Endothelial cell of umbilical vein (primary cell): ENCODE data around the gene IRF2BP2. TPM values are rescaled to one million over a fixed set of nuclear protein-coding genes. Genes with fewer than 3 reads are reported as not detected.

Experiments
- BruUV-seq: library from RNA; stranded (reverse); fragments of 400-500 nt; replicated peaks from 2 replicates; lab custom pipeline; 2021; lab: Mats Ljungman, UMichigan
- CTCF ChIA-PET: fragments of 300-600, 350-600 bp; sonication (Branson Sonifier 250); formaldehyde crosslinking; loops from one replicate; lab custom pipeline; 2021; ENCODE audit warnings: antibody characterized with exemption, inconsistent platforms; lab: Charles Lee
- POLR2A ChIA-PET: fragments of 300-600, 350-600 bp; sonication (Branson Sonifier 250); formaldehyde crosslinking; loops from one replicate; lab custom pipeline; 2021; ENCODE audit warnings: antibody characterized with exemption, inconsistent platforms; lab: Charles Lee
- DNase-seq: peaks from one replicate; pipeline ENCODE4 v3.0.0-alpha.2; 2011; ENCODE audit warnings: low read depth, low spot score
- FAIRE-seq: peaks from 2 replicates; lab custom pipeline; 2011; peaks lifted over from hg19 to GRCh38; lab: Jason Lieb, UNC
- H2AFZ ChIP-seq: 2 replicates; pipeline ENCODE4 v1.6.0; 2012; ENCODE audit warnings: low read depth, low read length, control low read depth, inconsistent platforms
- H3K27ac ChIP-seq: 2 replicates; pipeline ENCODE4 v1.5.1; 2011; ENCODE audit warnings: low read depth, mild to moderate bottlenecking, control low read depth, low read length, moderate library complexity; ENCODE audit not compliant: insufficient read depth
- H3K27me3 ChIP-seq, 2 experiments: 2 replicates each; pipeline versions ENCODE4 v1.6.0 to v1.6.1; 2011; ENCODE audit warnings: low read length in 2 of 2, mixed read lengths in 1 of 2; ENCODE audit not compliant: control insufficient read depth in 2 of 2, insufficient read depth in 2 of 2
- H3K36me3 ChIP-seq, 2 experiments: 2 replicates in 1 of 2; 3 replicates in 1 of 2; pipeline ENCODE4 v1.5.1; 2011; ENCODE audit warnings: low read length in 2 of 2, mild to moderate bottlenecking in 1 of 2, moderate library complexity in 1 of 2; ENCODE audit not compliant: control insufficient read depth in 2 of 2, insufficient read depth in 2 of 2; ENCODE audit errors: extremely low read depth in 1 of 2
- H3K4me1 ChIP-seq: 3 replicates; pipeline ENCODE4 v1.5.1; 2011; ENCODE audit warnings: mild to moderate bottlenecking, low read length; ENCODE audit not compliant: control insufficient read depth, insufficient read depth; ENCODE audit errors: extremely low read depth
- H3K4me2 ChIP-seq: 2 replicates; pipeline ENCODE4 v1.6.1; 2011; ENCODE audit warnings: low read length, control low read depth, mixed read lengths; ENCODE audit not compliant: insufficient read depth
- H3K4me3 ChIP-seq, 3 experiments: fragments of 200-600 bp in 1 of 3; sonication (generic), shearing (Covaris generic) in 1 of 3; replicated peaks in 1 of 3; 2 replicates each; pipeline ENCODE4 v1.5.1; 2011 to 2016; ENCODE audit warnings: control low read depth in 3 of 3, low read length in 3 of 3, mild to moderate bottlenecking in 2 of 3, inconsistent platforms in 1 of 3, low read depth in 1 of 3, moderate library complexity in 1 of 3; ENCODE audit not compliant: insufficient read depth in 1 of 3
- H3K79me2 ChIP-seq: 2 replicates; pipeline ENCODE4 v1.6.0; 2012; ENCODE audit warnings: low read length, inconsistent platforms; ENCODE audit not compliant: control insufficient read depth, insufficient read depth
- H3K9ac ChIP-seq: replicated peaks from 2 replicates; pipeline ENCODE3; 2011; ENCODE audit warnings: low read length, control low read depth; ENCODE audit not compliant: insufficient read depth; ENCODE audit errors: extremely low read depth
- H3K9me1 ChIP-seq: replicated peaks from 3 replicates; pipeline ENCODE4 v1.6.0; 2011; ENCODE audit warnings: mild to moderate bottlenecking, low read length; ENCODE audit not compliant: control insufficient read depth, insufficient read depth; ENCODE audit errors: extremely low read depth
- H3K9me3 ChIP-seq: replicated peaks from 2 replicates; pipeline ENCODE4 v1.5.1; 2012; ENCODE audit warnings: low read length, inconsistent platforms; ENCODE audit not compliant: control insufficient read depth, insufficient read depth
- H4K20me1 ChIP-seq: replicated peaks from 2 replicates; pipeline ENCODE3; 2011; ENCODE audit warnings: mild to moderate bottlenecking, low read length; ENCODE audit not compliant: control insufficient read depth, insufficient read depth; ENCODE audit errors: extremely low read depth
- CTCF ChIP-seq, 2 donors: IDR thresholded peaks; 1 replicate in 1 of 2; 2 replicates in 1 of 2; pipeline ENCODE4 v1.5.1; 2011; ENCODE audit warnings: low read length in 2 of 2, mild to moderate bottlenecking in 2 of 2, moderate library complexity in 2 of 2, control low read depth in 1 of 2, inconsistent platforms in 1 of 2, low read depth in 1 of 2; ENCODE audit not compliant: insufficient read depth in 1 of 2; ENCODE audit errors: extremely low read depth in 1 of 2
- EZH2 ChIP-seq: IDR thresholded peaks from 2 replicates; pipeline ENCODE4 v1.6.1; 2012; ENCODE audit warnings: borderline replicate concordance, low read depth, mild to moderate bottlenecking, moderate library complexity, low read length, inconsistent platforms; ENCODE audit not compliant: severe bottlenecking
- FOS ChIP-seq: IDR thresholded peaks from 2 replicates; pipeline ENCODE4 v1.6.1; 2011; ENCODE audit warnings: mild to moderate bottlenecking, low read length, moderate library complexity, borderline replicate concordance; ENCODE audit not compliant: insufficient read depth
- GATA2 ChIP-seq: IDR thresholded peaks from 2 replicates; pipeline ENCODE4 v1.7.0; 2011; ENCODE audit warnings: low read depth, mild to moderate bottlenecking, moderate library complexity, mixed read lengths, low read length; ENCODE audit not compliant: insufficient read length, insufficient read depth
- JUN ChIP-seq: IDR thresholded peaks from 2 replicates; pipeline ENCODE4 v1.6.1; 2011; ENCODE audit warnings: borderline replicate concordance, low read depth; ENCODE audit not compliant: insufficient read length, insufficient read depth
- MAX ChIP-seq: IDR thresholded peaks from 2 replicates; pipeline ENCODE4 v1.6.1; 2011; ENCODE audit not compliant: insufficient read depth, insufficient read length
- MYC ChIP-seq: IDR thresholded peaks from one replicate; pipeline ENCODE4 v1.6.1; 2011; ENCODE audit warnings: mild to moderate bottlenecking, low read depth, low read length
- POLR2A ChIP-seq: IDR thresholded peaks from 2 replicates; pipeline ENCODE4 v1.6.1; 2012; ENCODE audit warnings: low read depth, mild to moderate bottlenecking, control low read depth, low read length
- POLR2AphosphoS5 ChIP-seq: IDR thresholded peaks from 2 replicates; pipeline ENCODE4 v1.6.1; 2012; ENCODE audit warnings: low read depth, mild to moderate bottlenecking, control low read depth, low read length, moderate library complexity; ENCODE audit not compliant: insufficient read depth
- dilution Hi-C: fragments of 300-500 bp; cut with MboI; formaldehyde crosslinking; loops from one replicate; pipeline ENCODE4 v1.15.0; 2019; ENCODE audit warnings: low sequenced_read_pairs; ENCODE audit not compliant: extremely low pct_ligation_motif_present
- intact Hi-C: fragments of 100-400 bp; cut with micrococcal nuclease; formaldehyde crosslinking; loops from one replicate; pipeline ENCODE4 v1.10.0; 2022
- polyA plus RNA-seq, 4 experiments: library from polyadenylated mRNA; depleted of rRNA in 3 of 4; stranded (reverse) in 3 of 4; unstranded in 1 of 4; fragments of >200 nt; gene quantifications; 2 replicates each; pipeline versions ENCODE4 v1.2.1 to v1.2.3, GENCODE V29; 2011 to 2012; ENCODE audit warnings: missing spikeins in 1 of 4
- total RNA-seq: library from RNA; stranded (reverse); gene quantifications from 2 replicates; pipeline ENCODE4 v1.2.3, GENCODE V29; 2021

The IRF2BP2 gene
- total and polyA plus RNA-seq, 2 donors (not counting 3 experiments of a cell fraction or from before 2014, with no cell fraction given) = 66.6 to 109 TPM

GRCh38 chr1:234584926-234585325 lies 25.1 kb downstream of the IRF2BP2 start:
- intact Hi-C loops = no loop called here
- peaks cover 0 to 5% of the 10 kb centered on the region in 2 experiments for H3K27me3 ChIP-seq
- no peaks in the 10 kb centered on the region for H3K36me3 ChIP-seq
- H3K27ac ChIP-seq = no peak overlapping the region
- H3K4me1 ChIP-seq = no peaks in the 10 kb centered on the region
- H3K9me1 ChIP-seq = no peaks in the 10 kb centered on the region
- POLR2A ChIA-PET = no interaction called here
- DNase-seq (no peak), FAIRE-seq (no peak)
- CTCF ChIA-PET = interaction anchor here (1.1 to 2.0 kb wide), 5 partner anchors 9 to 98 kb away, joined by 3 to 8 read pairs (median 6); no protein-coding TSS in a partner anchor
- no peak overlapping the region for H3K9ac ChIP-seq
- H4K20me1 ChIP-seq = no peaks in the 10 kb centered on the region
- dilution Hi-C loops = no loop called here
- no TSS peak for BruUV-seq
- H3K4me3 ChIP-seq = no peak overlapping the region
- H3K9me3 ChIP-seq = no peaks in the 10 kb centered on the region
- H3K79me2 ChIP-seq = no peaks in the 10 kb centered on the region
- no peak overlapping the region for H3K4me2 ChIP-seq
- no peak for TF ChIP-seq FOS
- TF ChIP-seq GATA2 = no peak
- TF ChIP-seq CTCF (IDR thresholded peaks at IDR 0.05; ENCODE audit: extremely low read depth in 1 of 2, insufficient read depth in 1 of 2, low read depth in 1 of 2, low read length in 2 of 2) = no peak
- TF ChIP-seq MYC = no peak
- TF ChIP-seq MAX = no peak
- no peak for TF ChIP-seq POLR2A
- no peak for TF ChIP-seq EZH2
- no peak for TF ChIP-seq POLR2AphosphoS5
- TF ChIP-seq JUN = no peak
- no peak overlapping the region for H2AFZ ChIP-seq
